Nephron (organoid): ENCODE measurements around the gene RBM15.

Experiments
- H3K27ac Mint-ChIP-seq, 3 experiments: 2 replicates each; pipeline ENCODE4 v1.8.0; 2020; ENCODE audit warnings: mixed read lengths in 3 of 3, mild to moderate bottlenecking in 2 of 3, moderate library complexity in 1 of 3
- H3K27me3 Mint-ChIP-seq: 2 replicates; pipeline ENCODE4 v1.8.0; 2021; ENCODE audit warnings: low read depth, mild to moderate bottlenecking, moderate library complexity, mixed read lengths
- H3K36me3 Mint-ChIP-seq: 2 replicates; pipeline ENCODE4 v1.8.0; 2020; ENCODE audit warnings: low read depth, mixed read lengths
- H3K4me1 Mint-ChIP-seq: 2 replicates; pipeline ENCODE4 v1.8.0; 2020; ENCODE audit warnings: mixed read lengths
- H3K4me3 Mint-ChIP-seq, 3 experiments: 2 replicates each; pipeline ENCODE4 v1.8.0; 2020; ENCODE audit warnings: mild to moderate bottlenecking in 3 of 3, mixed read lengths in 3 of 3, moderate library complexity in 2 of 3
- H3K9me3 Mint-ChIP-seq: 2 replicates; pipeline ENCODE4 v1.8.0; 2020; ENCODE audit warnings: mixed read lengths
- CTCF ChIP-seq, 3 experiments: fragments of 200-600 bp; sonication (generic); IDR thresholded peaks; one replicate each; pipeline ENCODE4 v1.5.0; 2021; ENCODE audit warnings: antibody characterized with exemption in 3 of 3; ENCODE audit not compliant: unreplicated experiment in 3 of 3

The RBM15 gene

GRCh38 chr1:110348050-110348449 lies 8.9 kb downstream of the RBM15 start:
- Mint-ChIP-seq H3K4me1 (peaks cover 67% of the 10 kb centered on the region), H3K27ac (peak overlapping the region; percentile 57 to 68 (median 63)), H3K36me3 (peaks cover 47% of the 10 kb centered on the region), H3K9me3 (no peaks in the 10 kb centered on the region), H3K27me3 (no peaks in the 10 kb centered on the region), H3K4me3 (peak overlapping the region in 1 of 3 experiments; percentile 60)
- TF ChIP-seq CTCF (IDR thresholded peaks at IDR 0.05; ENCODE audit: unreplicated experiment in 3 of 3) = no peak

GRCh38 chr1:110348771-110349170 lies 9.6 kb downstream of the RBM15 start:
- Mint-ChIP-seq H3K27me3 (no peaks in the 10 kb centered on the region), H3K36me3 (peaks cover 41% of the 10 kb centered on the region), H3K27ac (peak overlapping the region; percentile 34 to 68 (median 63)), H3K4me3 (peak overlapping the region in 1 of 3 experiments; percentile 20), H3K4me1 (peaks cover 59% of the 10 kb centered on the region), H3K9me3 (no peaks in the 10 kb centered on the region)
- no peak for TF ChIP-seq CTCF (IDR thresholded peaks at IDR 0.05; ENCODE audit: unreplicated experiment in 3 of 3)

DNA sequence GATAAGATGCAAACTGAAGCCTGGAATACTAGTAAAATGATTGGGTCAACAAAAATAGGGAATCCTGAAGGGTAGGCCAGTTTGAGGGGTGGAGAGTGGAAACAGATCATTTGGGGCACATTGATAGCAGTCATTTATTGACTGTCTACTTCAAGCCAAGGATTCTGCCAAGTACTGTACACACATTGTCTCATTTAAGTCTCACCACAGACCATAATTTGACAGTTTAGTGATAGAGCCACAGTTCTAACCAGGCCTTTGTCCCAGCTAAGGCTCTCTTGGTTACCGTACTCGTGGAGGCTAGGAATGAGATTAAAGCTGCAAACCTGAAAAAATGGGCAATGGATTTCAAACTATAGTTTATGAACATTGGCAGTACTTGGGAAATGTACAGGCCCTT lies 11.2 kb downstream of the RBM15 start:
- Mint-ChIP-seq H3K27ac (peak overlapping the region in 2 of 3 experiments; percentile 6 to 23), H3K27me3 (no peaks in the 10 kb centered on the region), H3K36me3 (peaks cover 31% of the 10 kb centered on the region), H3K4me3 (no peak overlapping the region), H3K4me1 (peaks cover 49% of the 10 kb centered on the region), H3K9me3 (no peaks in the 10 kb centered on the region)
- no peak for TF ChIP-seq CTCF (IDR thresholded peaks at IDR 0.05; ENCODE audit: unreplicated experiment in 3 of 3)

DNA sequence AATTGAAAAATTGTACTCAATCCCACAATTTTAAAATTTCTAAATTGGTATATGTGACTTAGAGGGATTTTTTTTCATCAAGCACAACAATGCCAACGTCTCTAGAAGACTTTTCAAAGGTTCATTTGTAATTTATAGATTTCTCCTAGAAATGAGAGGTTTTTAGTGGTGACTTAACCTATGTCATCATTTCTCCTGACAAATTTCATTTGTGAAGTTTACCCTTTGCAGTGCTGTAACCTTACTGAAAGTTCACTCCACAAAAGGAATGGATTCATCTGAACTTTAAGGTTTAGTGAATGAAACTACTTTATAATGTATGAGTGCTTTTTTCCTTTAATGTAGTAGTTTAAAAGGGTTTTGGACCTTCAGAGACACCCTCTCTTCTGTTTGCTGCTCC lies 16.1 kb downstream of the RBM15 start:
- no peaks in the 10 kb centered on the region for H3K27me3 Mint-ChIP-seq
- H3K27ac Mint-ChIP-seq = no peak overlapping the region
- H3K4me3 Mint-ChIP-seq = no peak overlapping the region
- TF ChIP-seq CTCF (IDR thresholded peaks at IDR 0.05; ENCODE audit: unreplicated experiment in 3 of 3) = no peak
- H3K36me3 Mint-ChIP-seq = peaks cover 18% of the 10 kb centered on the region
- H3K4me1 Mint-ChIP-seq = peaks cover 5% of the 10 kb centered on the region
- no peaks in the 10 kb centered on the region for H3K9me3 Mint-ChIP-seq

DNA sequence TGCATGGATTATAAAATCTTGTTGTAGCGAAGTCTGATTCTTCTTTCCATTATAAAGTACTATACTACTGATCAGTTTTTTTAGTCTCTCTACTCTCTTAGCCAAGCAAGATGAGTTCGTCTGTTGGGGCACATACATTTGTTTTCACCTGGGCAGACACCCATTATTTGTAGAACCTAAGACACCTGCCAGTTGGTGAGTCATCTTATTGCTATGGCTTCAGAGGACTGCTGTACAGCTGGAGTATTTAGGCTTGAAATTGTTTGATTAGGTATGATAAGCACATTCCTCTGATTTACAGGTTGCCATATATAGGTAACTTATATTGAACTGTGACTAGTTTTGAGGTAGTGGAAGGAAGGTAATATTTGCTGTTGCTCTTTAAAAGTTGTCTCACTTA lies 17.2 kb downstream of the RBM15 start:
- Mint-ChIP-seq H3K4me1 (no peaks in the 10 kb centered on the region), H3K36me3 (peaks cover 24% of the 10 kb centered on the region), H3K27me3 (no peaks in the 10 kb centered on the region), H3K9me3 (no peaks in the 10 kb centered on the region), H3K27ac (no peak overlapping the region), H3K4me3 (no peak overlapping the region)
- no peak for TF ChIP-seq CTCF (IDR thresholded peaks at IDR 0.05; ENCODE audit: unreplicated experiment in 3 of 3)

- Mint-ChIP-seq H3K4me1 (no peaks in the 10 kb centered on the region), H3K9me3 (no peaks in the 10 kb centered on the region), H3K4me3 (no peak overlapping the region), H3K27me3 (no peaks in the 10 kb centered on the region), H3K27ac (no peak overlapping the region), H3K36me3 (peaks cover 46% of the 10 kb centered on the region)
- TF ChIP-seq CTCF (IDR thresholded peaks at IDR 0.05; ENCODE audit: unreplicated experiment in 3 of 3) = no peak
These were observed 21.3 kb downstream of the RBM15 start for GRCh38 chr1:110360431-110360830.
